ENCODE results near the gene CSF3R. TPM values are rescaled to one million over a fixed set of nuclear protein-coding genes. Genes with fewer than 3 reads are reported as not detected.
A peak's percentile ranks its signal among the peaks of the same experiment; 100 is the strongest.

CSF3R gene
- total and polyA plus RNA-seq, 9 of the 15 experiments (the other 6 are each of a cell fraction or from before 2014, with no cell fraction given): 0.21 to 0.86 (median 0.40) TPM; not detected in 1

GRCh38 chr1:36466370-36467026 lies 16.2 kb downstream of the CSF3R start:
- Histone ChIP-seq H3K9me1 (ENCODE audit: control insufficient read depth, insufficient read depth, low read length) (peaks cover 2% of the 10 kb centered on the region), H3K4me1 (replicated peaks in 1 of 2; ENCODE audit: control insufficient read depth in 2 of 2, insufficient read depth in 2 of 2, low read length in 2 of 2) (peaks cover 13 to 27% of the 10 kb centered on the region in 2 experiments), H3K79me2 (ENCODE audit: control insufficient read depth, insufficient read depth, low read length) (peaks cover 28% of the 10 kb centered on the region), H3K9me3 (replicated peaks; ENCODE audit: control insufficient read depth, insufficient read depth, low read depth, low read length) (no peaks in the 10 kb centered on the region), H2AFZ (ENCODE audit: low read depth, low read length) (no peak overlapping the region), H3K4me2 (ENCODE audit: insufficient read depth, low read length) (no peak overlapping the region), H3K27ac (ENCODE audit: extremely low read depth, low read depth, low read length) (no peak overlapping the region), H3K4me3 (no peak overlapping the region), H3K9ac (ENCODE audit: insufficient read depth in 1 of 2, low read depth in 2 of 2, low read length in 2 of 2) (peak overlapping the region in 1 of 2 experiments; percentile 12; a peak in 1 of 4 replicates), H3K27me3 (ENCODE audit: control insufficient read depth in 2 of 2, insufficient read depth in 2 of 2, low read length in 2 of 2) (no peaks in the 10 kb centered on the region), H3K36me3 (ENCODE audit: control insufficient read depth, insufficient read depth, low read length) (peaks cover 13% of the 10 kb centered on the region), H4K20me1 (replicated peaks; ENCODE audit: control insufficient read depth, insufficient read depth, low read length) (no peaks in the 10 kb centered on the region)
- ChIA-PET POLR2A (interaction anchor here (0.8 to 1.6 kb wide), 4 partner anchors 9 to 80 kb away, joined by 3 to 4 read pairs (median 4); no protein-coding TSS in a partner anchor), CTCF (ENCODE audit: low intra/inter-chr PET ratio) (no interaction called here)
- no peak for DNase-seq (ENCODE audit: extremely low read depth in 1 of 4, low spot score in 3 of 4)
- no peak for TF ChIP-seq HMGN3 (IDR thresholded peaks at IDR 0.05; ENCODE audit: borderline replicate concordance, extremely low read depth, insufficient read length, low read depth, low read length)
- TF ChIP-seq ZNF431 (CRISPR knock-in tag; IDR thresholded peaks at IDR 0.05): no peak
- no TSS peak for BruUV-seq (replicated peaks)
- 68% methylated on average over 12 of the region's 12 CpGs for WGBS (ENCODE audit: insufficient coverage, low coverage, missing lambda C conversion rate)
- in situ Hi-C loops (cut with MboI): no loop called here
- no peak for ATAC-seq
- intact Hi-C loops (cut with micrococcal nuclease): no loop called here
- FAIRE-seq: no peak

DNA sequence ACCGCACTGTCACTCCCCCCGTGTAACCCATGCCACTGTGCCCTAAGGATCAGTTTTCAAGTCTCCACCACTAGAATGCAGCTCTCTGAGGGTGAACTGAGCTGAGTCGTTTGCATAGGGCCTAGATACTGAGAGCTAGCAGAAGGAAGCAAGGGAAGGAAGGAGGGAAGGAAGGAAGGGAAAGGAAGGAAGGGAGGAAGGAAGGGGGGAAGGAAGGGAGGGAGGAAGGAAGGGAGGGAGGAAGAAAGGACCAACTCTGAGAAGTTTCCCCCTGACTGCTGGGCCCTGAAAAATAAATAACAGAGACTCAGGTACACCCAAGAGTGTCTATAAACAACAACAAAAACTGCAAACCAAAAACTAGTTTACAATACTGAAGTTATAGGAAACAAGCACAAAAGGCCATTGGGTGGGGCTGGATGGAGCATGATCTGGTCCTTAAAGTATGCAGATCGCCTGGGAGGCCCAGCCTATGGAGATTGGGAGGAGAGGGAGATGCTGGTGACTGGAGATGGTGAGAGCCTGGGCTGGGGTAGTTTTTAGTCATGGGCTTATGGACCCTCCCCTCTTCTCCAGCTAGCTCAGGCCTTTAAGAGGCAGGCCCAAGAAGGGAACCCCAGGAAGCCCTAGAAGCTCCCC lies 16.9 kb downstream of the CSF3R start:
- in situ Hi-C loops (cut with MboI) (no loop called here), intact Hi-C loops (cut with micrococcal nuclease) (no loop called here)
- Histone ChIP-seq H3K36me3 (ENCODE audit: control insufficient read depth, insufficient read depth, low read length) (peaks cover 20% of the 10 kb centered on the region), H2AFZ (ENCODE audit: low read depth, low read length) (peak overlapping the region; percentile 78), H3K4me1 (replicated peaks in 1 of 2; ENCODE audit: control insufficient read depth in 2 of 2, insufficient read depth in 2 of 2, low read length in 2 of 2) (peaks cover 13 to 24% of the 10 kb centered on the region in 2 experiments), H4K20me1 (replicated peaks; ENCODE audit: control insufficient read depth, insufficient read depth, low read length) (no peaks in the 10 kb centered on the region), H3K27ac (ENCODE audit: extremely low read depth, low read depth, low read length) (peak overlapping the region; percentile 97; the same call in 2 of the 3 replicates), H3K9me3 (replicated peaks; ENCODE audit: control insufficient read depth, insufficient read depth, low read depth, low read length) (no peaks in the 10 kb centered on the region), H3K9me1 (ENCODE audit: control insufficient read depth, insufficient read depth, low read length) (peaks cover 2% of the 10 kb centered on the region), H3K9ac (ENCODE audit: insufficient read depth in 1 of 2, low read depth in 2 of 2, low read length in 2 of 2) (peak overlapping the region in 1 of 2 experiments; percentile 94; a peak in 2 of 4 replicates), H3K4me3 (no peak overlapping the region), H3K79me2 (ENCODE audit: control insufficient read depth, insufficient read depth, low read length) (peaks cover 28% of the 10 kb centered on the region), H3K27me3 (ENCODE audit: control insufficient read depth in 2 of 2, insufficient read depth in 2 of 2, low read length in 2 of 2) (no peaks in the 10 kb centered on the region), H3K4me2 (ENCODE audit: insufficient read depth, low read length) (no peak overlapping the region)
- no peak for FAIRE-seq
- BruUV-seq (replicated peaks): no TSS peak
- ChIA-PET POLR2A (interaction anchor here (1.1 to 1.6 kb wide), 2 partner anchors 20 to 80 kb away, joined by 4 read pairs; no protein-coding TSS in a partner anchor), CTCF (ENCODE audit: low intra/inter-chr PET ratio) (no interaction called here)
- WGBS (ENCODE audit: insufficient coverage, low coverage, missing lambda C conversion rate): 60% methylated on average over 4 of the region's 4 CpGs
- no peak for ATAC-seq
- DNase-seq (ENCODE audit: extremely low read depth in 1 of 4, low spot score in 3 of 4): no peak
- 0 out of 2 replicates have a peak, but pooled peaks have one; percentile 27 for TF ChIP-seq SUPT5H (IDR thresholded peaks at IDR 0.05)
- TF ChIP-seq MIER1 (IDR thresholded peaks at IDR 0.05; ENCODE audit: low read depth): no peak
- 0 out of 2 replicates have a peak, but pooled peaks have one; percentile 64 for TF ChIP-seq ELF4 (CRISPR knock-in tag; IDR thresholded peaks at IDR 0.05)
- TF ChIP-seq SMARCA5 (IDR thresholded peaks at IDR 0.05): 0 out of 2 replicates have a peak, but pooled peaks have one; percentile 42
- TF ChIP-seq, protein P1, sequence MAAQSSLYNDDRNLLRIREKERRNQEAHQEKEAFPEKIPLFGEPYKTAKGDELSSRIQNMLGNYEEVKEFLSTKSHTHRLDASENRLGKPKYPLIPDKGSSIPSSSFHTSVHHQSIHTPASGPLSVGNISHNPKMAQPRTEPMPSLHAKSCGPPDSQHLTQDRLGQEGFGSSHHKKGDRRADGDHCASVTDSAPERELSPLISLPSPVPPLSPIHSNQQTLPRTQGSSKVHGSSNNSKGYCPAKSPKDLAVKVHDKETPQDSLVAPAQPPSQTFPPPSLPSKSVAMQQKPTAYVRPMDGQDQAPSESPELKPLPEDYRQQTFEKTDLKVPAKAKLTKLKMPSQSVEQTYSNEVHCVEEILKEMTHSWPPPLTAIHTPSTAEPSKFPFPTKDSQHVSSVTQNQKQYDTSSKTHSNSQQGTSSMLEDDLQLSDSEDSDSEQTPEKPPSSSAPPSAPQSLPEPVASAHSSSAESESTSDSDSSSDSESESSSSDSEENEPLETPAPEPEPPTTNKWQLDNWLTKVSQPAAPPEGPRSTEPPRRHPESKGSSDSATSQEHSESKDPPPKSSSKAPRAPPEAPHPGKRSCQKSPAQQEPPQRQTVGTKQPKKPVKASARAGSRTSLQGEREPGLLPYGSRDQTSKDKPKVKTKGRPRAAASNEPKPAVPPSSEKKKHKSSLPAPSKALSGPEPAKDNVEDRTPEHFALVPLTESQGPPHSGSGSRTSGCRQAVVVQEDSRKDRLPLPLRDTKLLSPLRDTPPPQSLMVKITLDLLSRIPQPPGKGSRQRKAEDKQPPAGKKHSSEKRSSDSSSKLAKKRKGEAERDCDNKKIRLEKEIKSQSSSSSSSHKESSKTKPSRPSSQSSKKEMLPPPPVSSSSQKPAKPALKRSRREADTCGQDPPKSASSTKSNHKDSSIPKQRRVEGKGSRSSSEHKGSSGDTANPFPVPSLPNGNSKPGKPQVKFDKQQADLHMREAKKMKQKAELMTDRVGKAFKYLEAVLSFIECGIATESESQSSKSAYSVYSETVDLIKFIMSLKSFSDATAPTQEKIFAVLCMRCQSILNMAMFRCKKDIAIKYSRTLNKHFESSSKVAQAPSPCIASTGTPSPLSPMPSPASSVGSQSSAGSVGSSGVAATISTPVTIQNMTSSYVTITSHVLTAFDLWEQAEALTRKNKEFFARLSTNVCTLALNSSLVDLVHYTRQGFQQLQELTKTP (IDR thresholded peaks at IDR 0.05; ENCODE audit: low read depth in 1 of 2, partially characterized antibody in 2 of 2): no peak
- peak; percentile 87 for TF ChIP-seq THRB (CRISPR knock-in tag; conservative IDR thresholded peaks at IDR 0.05)

Data from K562 (cell line).